ENCODE results near the gene C19orf53.

DNA sequence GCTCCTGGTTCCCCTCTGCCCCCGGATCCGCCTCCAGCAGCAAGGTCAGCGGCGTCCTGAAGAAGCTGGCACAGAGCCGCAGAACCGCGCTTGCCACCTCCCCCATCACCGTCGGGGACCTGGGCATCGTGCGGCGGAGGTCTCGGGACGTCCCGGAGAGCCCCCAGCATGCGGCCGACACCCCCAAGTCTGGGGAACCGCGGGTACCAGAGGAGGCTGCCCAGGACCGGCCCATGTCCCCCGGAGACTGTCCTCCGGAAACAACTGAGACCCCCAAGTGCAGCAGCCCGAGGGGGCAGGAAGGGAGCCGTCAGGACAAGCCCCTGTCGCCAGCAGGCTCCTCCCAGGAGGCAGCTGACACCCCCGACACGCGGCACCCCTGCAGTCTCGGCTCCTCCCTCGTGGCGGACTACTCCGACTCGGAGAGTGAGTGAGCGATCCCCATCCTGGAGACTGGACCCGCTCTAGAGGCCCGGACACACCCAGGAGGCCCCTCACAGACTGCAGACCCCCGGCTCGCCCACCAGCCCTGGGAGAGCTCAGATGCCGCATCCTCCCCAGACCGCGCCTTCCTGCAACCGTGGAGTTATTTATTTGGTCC is 11.5 kb upstream of the C19orf53 start:
- no peak for TF ChIP-seq EP300 (IDR thresholded peaks at IDR 0.05)
- TF ChIP-seq, protein P1, sequence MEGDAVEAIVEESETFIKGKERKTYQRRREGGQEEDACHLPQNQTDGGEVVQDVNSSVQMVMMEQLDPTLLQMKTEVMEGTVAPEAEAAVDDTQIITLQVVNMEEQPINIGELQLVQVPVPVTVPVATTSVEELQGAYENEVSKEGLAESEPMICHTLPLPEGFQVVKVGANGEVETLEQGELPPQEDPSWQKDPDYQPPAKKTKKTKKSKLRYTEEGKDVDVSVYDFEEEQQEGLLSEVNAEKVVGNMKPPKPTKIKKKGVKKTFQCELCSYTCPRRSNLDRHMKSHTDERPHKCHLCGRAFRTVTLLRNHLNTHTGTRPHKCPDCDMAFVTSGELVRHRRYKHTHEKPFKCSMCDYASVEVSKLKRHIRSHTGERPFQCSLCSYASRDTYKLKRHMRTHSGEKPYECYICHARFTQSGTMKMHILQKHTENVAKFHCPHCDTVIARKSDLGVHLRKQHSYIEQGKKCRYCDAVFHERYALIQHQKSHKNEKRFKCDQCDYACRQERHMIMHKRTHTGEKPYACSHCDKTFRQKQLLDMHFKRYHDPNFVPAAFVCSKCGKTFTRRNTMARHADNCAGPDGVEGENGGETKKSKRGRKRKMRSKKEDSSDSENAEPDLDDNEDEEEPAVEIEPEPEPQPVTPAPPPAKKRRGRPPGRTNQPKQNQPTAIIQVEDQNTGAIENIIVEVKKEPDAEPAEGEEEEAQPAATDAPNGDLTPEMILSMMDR (IDR thresholded peaks at IDR 0.05) = no peak
- no peak for TF ChIP-seq POLR2A (IDR thresholded peaks at IDR 0.05)
